GM21515 (cell line): Measurements from ENCODE around the gene PI4K2A.
"Not testable (repeated sequence)": the region's sequence is repeated elsewhere in the genome, so short reads cannot be mapped to it uniquely, and the experiment has no call there.

Experiments used
- ATAC-seq: cut with Tn5 transposase; IDR thresholded peaks from one replicate; pipeline ENCODE4 v1.9.1; 2021; ENCODE audit not compliant: unreplicated experiment

The PI4K2A gene

DNA sequence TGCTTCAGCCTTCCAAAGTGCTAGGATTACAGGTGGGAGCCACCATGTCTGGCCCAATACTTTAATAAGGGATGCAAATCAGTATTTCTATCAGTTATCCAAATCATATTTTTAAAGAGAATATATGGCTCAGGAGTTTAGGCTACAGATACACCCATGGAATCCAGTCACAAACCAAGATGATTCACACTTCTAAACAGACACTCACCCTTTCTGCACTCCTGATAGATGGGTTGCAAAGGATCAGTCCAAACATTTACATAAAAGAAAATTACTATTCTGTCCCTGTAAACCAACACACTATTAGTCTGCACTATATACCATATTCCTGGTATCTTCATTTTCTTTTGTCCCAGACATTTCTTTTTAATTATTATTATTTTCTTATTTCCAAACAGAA, 9.4 kb upstream of the PI4K2A start:
- ATAC-seq: no peak

GRCh38 chr10:97632949-97633884, 7.3 kb upstream of the PI4K2A start, which contains the start of gene MORN4:
TSS of gene MORN4 (minus strand) at chr10:97633500. CDS start at chr10:97619653, 13,847 bp downstream.
- peak; percentile 98 for ATAC-seq

GRCh38 chr10:97633921-97634320, 6.5 kb upstream of the PI4K2A start:
- ATAC-seq: no peak

GRCh38 chr10:97635577-97635976, 4.9 kb upstream of the PI4K2A start:
- no peak for ATAC-seq

DNA sequence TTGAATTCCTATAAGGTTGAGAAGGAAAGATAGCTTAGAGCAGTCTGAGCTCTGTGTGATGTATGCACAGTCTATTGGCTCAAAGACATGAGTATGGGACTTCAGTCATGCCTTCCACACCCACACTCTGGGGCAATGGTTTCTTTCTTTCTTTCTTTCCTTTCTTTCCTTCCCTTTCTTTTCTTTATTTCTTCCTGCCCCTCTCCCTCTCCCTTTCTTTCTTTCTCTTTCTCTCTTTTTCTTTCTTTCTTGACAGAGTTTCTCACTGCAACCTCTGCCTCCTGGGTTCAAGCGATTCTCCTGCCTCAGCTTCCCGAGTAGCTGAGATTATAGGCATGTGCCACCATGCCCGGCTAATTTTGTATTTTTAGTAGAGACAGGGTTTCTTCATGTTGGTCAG, 1.4 kb upstream of the PI4K2A start:
- not testable (repeated sequence) for ATAC-seq

- peak; percentile 26 for ATAC-seq
Observed at GRCh38 chr10:97640868-97641811, 669 bp downstream of the PI4K2A start.

DNA sequence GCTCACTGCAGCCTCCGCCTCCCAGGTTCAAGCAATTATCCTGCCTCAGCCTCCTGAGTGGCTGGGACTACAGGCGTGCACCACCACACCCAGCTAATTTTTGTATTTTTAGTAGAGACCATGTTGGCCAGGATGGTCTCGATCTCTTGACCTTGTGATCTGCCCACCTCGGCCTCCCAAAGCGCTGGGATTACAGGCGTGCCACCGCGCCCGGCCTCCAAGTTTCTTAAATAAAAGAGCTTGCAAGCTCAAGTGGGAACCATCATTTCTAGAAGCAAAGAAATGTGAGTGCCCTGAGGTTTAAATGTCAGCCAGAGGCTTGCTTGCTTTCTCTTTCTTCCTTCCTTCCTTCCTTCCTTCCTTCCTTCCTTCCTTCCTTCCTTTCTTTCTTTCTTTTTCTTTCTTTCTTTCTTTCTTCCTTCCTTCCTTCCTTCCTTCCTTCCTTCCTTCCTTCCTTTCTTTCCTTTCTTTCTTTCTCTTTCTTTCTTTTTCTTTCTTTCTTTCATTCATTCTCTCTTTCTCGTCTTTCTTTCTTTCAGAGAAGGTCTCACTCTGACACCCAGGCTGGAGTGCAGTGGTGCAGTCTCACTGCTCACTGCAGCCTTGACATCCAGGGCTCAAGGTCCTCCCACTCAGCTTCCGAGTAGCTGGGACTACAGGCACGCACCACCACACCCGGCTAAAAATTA, 2.1 kb downstream of the PI4K2A start:
- not testable (repeated sequence) for ATAC-seq

- ATAC-seq: no peak
Observed at GRCh38 chr10:97643441-97643985, 3.0 kb downstream of the PI4K2A start.

- no peak for ATAC-seq
Observed at GRCh38 chr10:97644936-97645335, 4.5 kb downstream of the PI4K2A start.

- no peak for ATAC-seq
Observed at GRCh38 chr10:97647556-97647955, 7.1 kb downstream of the PI4K2A start.

GRCh38 chr10:97648562-97649404, 8.3 kb downstream of the PI4K2A start:
- ATAC-seq: peak; percentile 84

- ATAC-seq: not testable (repeated sequence)
Observed at GRCh38 chr10:97649405-97649750, 8.9 kb downstream of the PI4K2A start.

- ATAC-seq: no peak
Observed at GRCh38 chr10:97650726-97651125, 10.3 kb downstream of the PI4K2A start.

DNA sequence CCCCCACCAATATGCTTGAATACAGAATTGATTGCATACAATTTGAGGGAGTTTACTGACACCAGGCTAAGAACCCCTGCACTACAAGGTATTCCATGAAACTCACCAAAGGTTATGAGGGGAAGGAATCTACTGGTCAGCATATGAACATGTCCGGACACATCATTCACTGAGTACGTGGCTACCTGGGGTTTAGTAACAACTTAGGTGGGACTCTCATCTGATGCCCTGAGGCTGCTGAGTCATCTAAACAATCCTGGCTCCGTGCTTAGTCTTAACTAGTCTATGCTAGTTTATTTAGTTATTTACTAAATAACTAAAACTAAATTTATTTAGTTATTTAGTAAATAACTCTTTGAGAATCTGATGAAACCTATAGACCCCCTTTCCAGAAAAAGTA, 11.3 kb downstream of the PI4K2A start:
- no peak for ATAC-seq

DNA sequence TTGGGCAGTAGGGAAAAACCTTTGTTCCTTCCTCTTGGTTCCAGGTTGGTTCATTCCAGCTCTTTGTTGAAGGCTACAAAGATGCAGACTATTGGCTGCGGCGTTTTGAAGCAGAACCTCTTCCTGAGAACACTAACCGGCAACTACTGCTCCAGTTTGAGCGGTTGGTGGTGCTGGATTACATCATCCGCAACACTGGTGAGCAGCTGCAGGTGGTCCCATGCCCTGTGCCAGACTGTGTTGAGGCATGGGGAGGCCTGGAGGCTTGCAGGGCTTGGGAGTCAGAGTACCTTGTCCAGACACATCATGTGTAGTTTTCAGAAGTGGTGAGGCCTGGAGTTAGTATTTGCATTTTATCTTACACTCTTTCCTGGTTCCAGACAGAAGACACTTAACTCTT, 16.3 kb downstream of the PI4K2A start:
- no peak for ATAC-seq

GRCh38 chr10:97659589-97659988, 19.1 kb downstream of the PI4K2A start:
- ATAC-seq: no peak

- ATAC-seq: no peak
Observed at GRCh38 chr10:97664282-97664850, 23.9 kb downstream of the PI4K2A start.

- no peak for ATAC-seq
Observed at GRCh38 chr10:97666992-97667391, 26.5 kb downstream of the PI4K2A start.

GRCh38 chr10:97667463-97667862, 27.0 kb downstream of the PI4K2A start:
- no peak for ATAC-seq
